PC-9 (cell line): ENCODE results near the gene AGAP1.

ENCODE experiments used
- EZH2 ChIP-seq: fragments of 200-600 bp; sonication (generic); IDR thresholded peaks from 2 replicates; pipeline ENCODE4 v1.8.0; 2017; ENCODE audit warnings: antibody characterized with exemption, low read depth
- TF ChIP-seq, protein P1 (sequence below): fragments of 200-600 bp; sonication (generic); conservative IDR thresholded peaks from 2 replicates; pipeline ENCODE4 v1.6.1; 2017; ENCODE audit warnings: mixed run types, antibody characterized with exemption, mild to moderate bottlenecking, moderate library complexity

DNA sequence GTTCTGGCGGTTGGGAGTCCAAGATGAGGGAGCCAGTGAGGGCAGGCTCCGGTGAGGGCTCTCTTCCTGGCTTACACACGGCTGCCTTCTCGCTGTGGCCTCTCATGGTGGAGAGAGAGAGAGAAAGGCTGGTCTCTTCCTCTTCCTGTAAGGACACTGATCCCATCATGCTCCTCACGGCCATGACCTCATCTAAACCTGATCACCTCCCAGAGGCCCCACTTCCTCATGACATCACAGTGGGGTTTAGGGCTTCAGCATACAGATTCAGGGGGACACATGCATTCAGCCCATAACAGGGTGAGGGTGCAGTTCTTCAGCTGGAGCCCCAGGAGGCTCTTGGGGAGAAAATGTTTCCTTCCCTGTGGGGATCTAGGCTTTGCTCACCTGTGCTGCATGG, 29.2 kb downstream of the AGAP1 start:
- TF ChIP-seq, protein P1, sequence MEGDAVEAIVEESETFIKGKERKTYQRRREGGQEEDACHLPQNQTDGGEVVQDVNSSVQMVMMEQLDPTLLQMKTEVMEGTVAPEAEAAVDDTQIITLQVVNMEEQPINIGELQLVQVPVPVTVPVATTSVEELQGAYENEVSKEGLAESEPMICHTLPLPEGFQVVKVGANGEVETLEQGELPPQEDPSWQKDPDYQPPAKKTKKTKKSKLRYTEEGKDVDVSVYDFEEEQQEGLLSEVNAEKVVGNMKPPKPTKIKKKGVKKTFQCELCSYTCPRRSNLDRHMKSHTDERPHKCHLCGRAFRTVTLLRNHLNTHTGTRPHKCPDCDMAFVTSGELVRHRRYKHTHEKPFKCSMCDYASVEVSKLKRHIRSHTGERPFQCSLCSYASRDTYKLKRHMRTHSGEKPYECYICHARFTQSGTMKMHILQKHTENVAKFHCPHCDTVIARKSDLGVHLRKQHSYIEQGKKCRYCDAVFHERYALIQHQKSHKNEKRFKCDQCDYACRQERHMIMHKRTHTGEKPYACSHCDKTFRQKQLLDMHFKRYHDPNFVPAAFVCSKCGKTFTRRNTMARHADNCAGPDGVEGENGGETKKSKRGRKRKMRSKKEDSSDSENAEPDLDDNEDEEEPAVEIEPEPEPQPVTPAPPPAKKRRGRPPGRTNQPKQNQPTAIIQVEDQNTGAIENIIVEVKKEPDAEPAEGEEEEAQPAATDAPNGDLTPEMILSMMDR = no peak
- TF ChIP-seq EZH2 = no peak
